GM12878 (cell line): ENCODE measurements around the gene AKAP1. TPM values are rescaled to one million over a fixed set of nuclear protein-coding genes. Genes with fewer than 3 reads are reported as not detected.

Source experiments
- ATAC-seq: fragments of 200-7000 bp; cut with Tn5 transposase; 3 replicates; pipeline ENCODE4 v1.9.1; 2020; ENCODE audit warnings: mild to moderate bottlenecking, moderate library complexity
- BruUV-seq: library from RNA; stranded (reverse); fragments of 400-500 nt; replicated peaks from 2 replicates; lab custom pipeline; 2021; lab: Mats Ljungman, UMichigan
- CTCF ChIA-PET: fragments of 300-600 bp; sonication (Branson Sonifier 250); formaldehyde crosslinking; extraction: SDS; loops from one replicate; lab custom pipeline; 2021; ENCODE audit warnings: inconsistent platforms; lab: Yijun Ruan, JAX
- POLR2A ChIA-PET: fragments of 350-600 bp; formaldehyde crosslinking; extraction: SDS; loops from one replicate; lab custom pipeline; 2021; ENCODE audit warnings: inconsistent platforms; lab: Charles Lee
- RAD21 ChIA-PET: fragments of 300-600 bp; sonication (Branson Sonifier 250); formaldehyde crosslinking; loops from one replicate; lab custom pipeline; 2023; ENCODE audit warnings: antibody characterized with exemption; ENCODE audit not compliant: unreplicated experiment; lab: Charles Lee
- SMC1A ChIA-PET: fragments of 300-600 bp; sonication (Branson Sonifier 250); formaldehyde crosslinking; loops from one replicate; lab custom pipeline; 2023; ENCODE audit not compliant: unreplicated experiment, uncharacterized antibody; lab: Charles Lee
- DNase-seq: peaks from one replicate; pipeline ENCODE4 v3.0.0-alpha.2; 2011; ENCODE audit warnings: low read depth, low spot score
- FAIRE-seq: peaks from 3 replicates; lab custom pipeline; 2011; peaks lifted over from hg19 to GRCh38; lab: Jason Lieb, UNC
- H2AFZ ChIP-seq: 2 replicates; pipeline ENCODE4 v1.6.0; 2011; ENCODE audit warnings: low read depth, low read length, control low read depth; ENCODE audit not compliant: control insufficient read depth
- H3K27ac ChIP-seq: 2 replicates; pipeline ENCODE4 v1.5.1; 2011; ENCODE audit warnings: control low read depth; ENCODE audit not compliant: control insufficient read depth, insufficient read depth
- H3K27me3 ChIP-seq, 2 experiments: replicated peaks in 1 of 2; 2 replicates each; pipeline versions ENCODE4 v1.6.0 to v1.6.1; 2011; ENCODE audit warnings: low read length in 1 of 2; ENCODE audit not compliant: control insufficient read depth in 2 of 2, insufficient read depth in 2 of 2
- H3K36me3 ChIP-seq, 2 experiments: 2 replicates each; pipeline ENCODE4 v1.5.1; 2011; ENCODE audit warnings: low read length in 1 of 2; ENCODE audit not compliant: control insufficient read depth in 2 of 2, insufficient read depth in 2 of 2
- H3K4me1 ChIP-seq: 2 replicates; pipeline ENCODE4 v1.6.1; 2011; ENCODE audit warnings: mild to moderate bottlenecking, low read length, moderate library complexity, mixed read lengths; ENCODE audit not compliant: control insufficient read depth, insufficient read depth
- H3K4me2 ChIP-seq: 2 replicates; pipeline ENCODE4 v1.6.0; 2011; ENCODE audit warnings: control low read depth; ENCODE audit not compliant: control insufficient read depth, insufficient read depth
- H3K4me3 ChIP-seq: fragments of 200-600 bp; sonication (generic); 2 replicates; pipeline ENCODE4 v1.5.1; 2016
- H3K79me2 ChIP-seq: 2 replicates; pipeline ENCODE4 v1.6.0; 2011; ENCODE audit warnings: low read length; ENCODE audit not compliant: control insufficient read depth, insufficient read depth
- H3K9ac ChIP-seq: 2 replicates; pipeline ENCODE4 v1.8.0; 2011; ENCODE audit warnings: low read length, control low read depth, mixed read lengths; ENCODE audit not compliant: control insufficient read depth, insufficient read depth
- H3K9me3 ChIP-seq: replicated peaks from 3 replicates; pipeline ENCODE4 v1.5.1; 2011; ENCODE audit warnings: mild to moderate bottlenecking, low read length; ENCODE audit not compliant: control insufficient read depth, insufficient read depth
- H4K20me1 ChIP-seq: 2 replicates; pipeline ENCODE4 v1.6.0; 2011; ENCODE audit not compliant: control insufficient read depth, insufficient read depth
- ASH2L ChIP-seq: fragments of 300-600, 200-600 bp; sonication (generic); IDR thresholded peaks from 2 replicates; pipeline ENCODE4 v1.6.1; 2017; ENCODE audit warnings: low read depth, mild to moderate bottlenecking, borderline replicate concordance
- BMI1 ChIP-seq: fragments of 450-650 bp; IDR thresholded peaks from 2 replicates; pipeline ENCODE4 v1.6.1; 2016; ENCODE audit warnings: mild to moderate bottlenecking, moderate library complexity, borderline replicate concordance
- CHD1 ChIP-seq: IDR thresholded peaks from 2 replicates; pipeline ENCODE4 v1.6.1; 2012; ENCODE audit warnings: low read depth, low read length, improper control_type of control experiment
- EGR1 ChIP-seq, 2 experiments: IDR thresholded peaks; 1 replicate in 1 of 2; 2 replicates in 1 of 2; pipeline ENCODE4 v1.6.1; 2011 to 2012; ENCODE audit warnings: low read depth in 2 of 2, low read length in 2 of 2, borderline replicate concordance in 1 of 2, mild to moderate bottlenecking in 1 of 2, moderate library complexity in 1 of 2
- IRF4 ChIP-seq: IDR thresholded peaks from 2 replicates; pipeline ENCODE4 v1.6.1; 2011; ENCODE audit warnings: low read depth, low read length
- JUNB ChIP-seq: IDR thresholded peaks from 2 replicates; pipeline ENCODE4 v1.6.1; 2016; ENCODE audit warnings: antibody characterized with exemption, mild to moderate bottlenecking
- NFYB ChIP-seq: IDR thresholded peaks from 2 replicates; pipeline ENCODE4 v1.6.1; 2011; ENCODE audit warnings: low read depth, mild to moderate bottlenecking, low read length, improper control_type of control experiment, moderate library complexity; ENCODE audit not compliant: insufficient read depth
- POU2F2 ChIP-seq: IDR thresholded peaks from 3 replicates; pipeline ENCODE4 v1.6.1; 2011; ENCODE audit warnings: low read depth, mild to moderate bottlenecking, low read length, borderline replicate concordance
- WGBS: methylation state at CpG from one replicate; pipeline ENCODE4 v1.1.6; 2016; ENCODE audit warnings: low lambda C conversion rate; ENCODE audit not compliant: insufficient replicate concordance, insufficient coverage; ENCODE audit errors: missing lambda C conversion rate; 5-methylcytosine and 5-hydroxymethylcytosine counted together
- in situ Hi-C: fragments of 300-500 bp; cut with MboI; formaldehyde crosslinking; loops from 9 replicates; pipeline ENCODE4 v1.14.3; 2018; ENCODE audit warnings: mixed read lengths
- intact Hi-C: fragments of 100-400 bp; cut with micrococcal nuclease; formaldehyde crosslinking; loops from one replicate; pipeline ENCODE4 v1.14.2; 2022; ENCODE audit not compliant: unreplicated experiment
- polyA plus RNA-seq, 11 experiments: library from polyadenylated mRNA; depleted of rRNA in 4 of 11; unstranded in 6 of 11; stranded (reverse) in 5 of 11; fragments of >200 nt; fragmentation: Nextera tagmentation in 4 of 11; fragmentation: Illumina TruSeq in 1 of 11; extraction: Ambion mirVana in 4 of 11; extraction: Trizol in 1 of 11; gene quantifications; 1 replicate in 1 of 11; 2 replicates in 10 of 11; pipeline versions ENCODE4 v1.2.1 to v1.2.3, GENCODE V29; 2011 to 2016; ENCODE audit warnings: inconsistent platforms in 2 of 11, missing spikeins in 2 of 11, low read depth in 1 of 11
- total RNA-seq, 4 experiments: library from RNA; depleted of rRNA in 3 of 4; stranded (reverse); fragments of >200 nt in 3 of 4; fragmentation: Illumina TruSeq in 1 of 4; extraction: Trizol in 1 of 4; gene quantifications; 2 replicates each; pipeline versions ENCODE4 v1.2.1 to v1.2.3, GENCODE V29; 2013 to 2021
- TF ChIP-seq, protein P1 (sequence below): fragments of 450-650 bp; conservative IDR thresholded peaks from 2 replicates; pipeline ENCODE4 v1.6.1; 2017; ENCODE audit warnings: mild to moderate bottlenecking, moderate library complexity
- TF ChIP-seq, protein P2 (sequence below): fragments of 450-650 bp; IDR thresholded peaks from 2 replicates; pipeline ENCODE4 v1.6.1; 2017; ENCODE audit warnings: mild to moderate bottlenecking, moderate library complexity
- TF ChIP-seq, protein P3 (sequence below): fragments of 450-650 bp; formaldehyde crosslinking; IDR thresholded peaks from 2 replicates; pipeline ENCODE4 v1.5.0; 2022; ENCODE audit warnings: mild to moderate bottlenecking, missing genetic modification characterization

Gene AKAP1
- total and polyA plus RNA-seq, 10 of the 15 experiments (the other 5 are each of a cell fraction or from before 2014, with no cell fraction given), result 11.9 to 50.5 (median 38.1) TPM

DNA sequence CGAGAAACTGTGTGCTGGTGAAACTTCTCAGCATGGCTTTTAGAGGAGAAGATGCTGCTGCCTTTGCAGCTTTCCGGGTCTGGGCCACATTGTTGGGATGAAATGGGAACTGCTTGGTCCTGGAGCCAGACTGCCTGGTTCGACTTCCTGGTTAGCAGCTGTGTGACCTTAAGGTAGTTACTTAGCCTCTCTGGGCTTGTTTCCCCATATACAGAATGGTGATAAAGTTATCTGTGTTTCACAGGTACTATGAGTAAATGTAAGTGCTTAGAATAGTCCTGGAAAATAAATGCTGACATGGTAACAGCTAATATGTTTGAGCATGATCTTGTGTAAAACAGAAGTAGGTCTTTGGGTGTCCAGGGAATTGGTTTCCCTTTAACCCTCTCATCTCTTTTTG is 26.3 kb downstream of the AKAP1 start (continued):
- TF ChIP-seq, protein P1, sequence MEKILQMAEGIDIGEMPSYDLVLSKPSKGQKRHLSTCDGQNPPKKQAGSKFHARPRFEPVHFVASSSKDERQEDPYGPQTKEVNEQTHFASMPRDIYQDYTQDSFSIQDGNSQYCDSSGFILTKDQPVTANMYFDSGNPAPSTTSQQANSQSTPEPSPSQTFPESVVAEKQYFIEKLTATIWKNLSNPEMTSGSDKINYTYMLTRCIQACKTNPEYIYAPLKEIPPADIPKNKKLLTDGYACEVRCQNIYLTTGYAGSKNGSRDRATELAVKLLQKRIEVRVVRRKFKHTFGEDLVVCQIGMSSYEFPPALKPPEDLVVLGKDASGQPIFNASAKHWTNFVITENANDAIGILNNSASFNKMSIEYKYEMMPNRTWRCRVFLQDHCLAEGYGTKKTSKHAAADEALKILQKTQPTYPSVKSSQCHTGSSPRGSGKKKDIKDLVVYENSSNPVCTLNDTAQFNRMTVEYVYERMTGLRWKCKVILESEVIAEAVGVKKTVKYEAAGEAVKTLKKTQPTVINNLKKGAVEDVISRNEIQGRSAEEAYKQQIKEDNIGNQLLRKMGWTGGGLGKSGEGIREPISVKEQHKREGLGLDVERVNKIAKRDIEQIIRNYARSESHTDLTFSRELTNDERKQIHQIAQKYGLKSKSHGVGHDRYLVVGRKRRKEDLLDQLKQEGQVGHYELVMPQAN, result no peak
- no peak for TF ChIP-seq IRF4
- TF ChIP-seq POU2F2, result no peak
- no peak for TF ChIP-seq BMI1
- TF ChIP-seq JUNB, result no peak

DNA sequence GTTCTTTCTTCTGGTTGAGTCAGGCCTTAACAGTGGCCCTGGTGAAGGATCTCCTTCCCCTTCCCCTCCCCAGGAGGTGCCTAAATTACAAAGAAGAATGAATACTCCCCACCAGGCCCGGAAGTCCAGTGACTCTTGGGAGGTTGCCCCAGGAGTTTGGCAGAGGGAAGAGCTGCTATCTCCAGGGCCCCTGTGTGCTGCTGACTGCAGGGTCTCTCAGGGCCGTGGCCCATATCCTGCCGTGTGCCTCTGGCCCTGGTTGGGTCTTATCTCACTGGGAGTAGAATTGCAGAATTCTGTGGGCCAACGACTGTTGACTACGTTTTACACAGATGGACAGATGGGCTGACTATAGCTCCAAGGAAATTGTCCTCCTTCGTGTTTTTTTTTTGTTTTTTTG is 28.0 kb downstream of the AKAP1 start:
- 97% methylated on average over 6 of the region's 6 CpGs for WGBS
- TF ChIP-seq ASH2L, result no peak
- TF ChIP-seq EGR1 (IDR thresholded peaks at IDR 0.05; ENCODE audit: borderline replicate concordance in 1 of 2, low read depth in 2 of 2, low read length in 2 of 2), result no peak
- TF ChIP-seq, protein P2, sequence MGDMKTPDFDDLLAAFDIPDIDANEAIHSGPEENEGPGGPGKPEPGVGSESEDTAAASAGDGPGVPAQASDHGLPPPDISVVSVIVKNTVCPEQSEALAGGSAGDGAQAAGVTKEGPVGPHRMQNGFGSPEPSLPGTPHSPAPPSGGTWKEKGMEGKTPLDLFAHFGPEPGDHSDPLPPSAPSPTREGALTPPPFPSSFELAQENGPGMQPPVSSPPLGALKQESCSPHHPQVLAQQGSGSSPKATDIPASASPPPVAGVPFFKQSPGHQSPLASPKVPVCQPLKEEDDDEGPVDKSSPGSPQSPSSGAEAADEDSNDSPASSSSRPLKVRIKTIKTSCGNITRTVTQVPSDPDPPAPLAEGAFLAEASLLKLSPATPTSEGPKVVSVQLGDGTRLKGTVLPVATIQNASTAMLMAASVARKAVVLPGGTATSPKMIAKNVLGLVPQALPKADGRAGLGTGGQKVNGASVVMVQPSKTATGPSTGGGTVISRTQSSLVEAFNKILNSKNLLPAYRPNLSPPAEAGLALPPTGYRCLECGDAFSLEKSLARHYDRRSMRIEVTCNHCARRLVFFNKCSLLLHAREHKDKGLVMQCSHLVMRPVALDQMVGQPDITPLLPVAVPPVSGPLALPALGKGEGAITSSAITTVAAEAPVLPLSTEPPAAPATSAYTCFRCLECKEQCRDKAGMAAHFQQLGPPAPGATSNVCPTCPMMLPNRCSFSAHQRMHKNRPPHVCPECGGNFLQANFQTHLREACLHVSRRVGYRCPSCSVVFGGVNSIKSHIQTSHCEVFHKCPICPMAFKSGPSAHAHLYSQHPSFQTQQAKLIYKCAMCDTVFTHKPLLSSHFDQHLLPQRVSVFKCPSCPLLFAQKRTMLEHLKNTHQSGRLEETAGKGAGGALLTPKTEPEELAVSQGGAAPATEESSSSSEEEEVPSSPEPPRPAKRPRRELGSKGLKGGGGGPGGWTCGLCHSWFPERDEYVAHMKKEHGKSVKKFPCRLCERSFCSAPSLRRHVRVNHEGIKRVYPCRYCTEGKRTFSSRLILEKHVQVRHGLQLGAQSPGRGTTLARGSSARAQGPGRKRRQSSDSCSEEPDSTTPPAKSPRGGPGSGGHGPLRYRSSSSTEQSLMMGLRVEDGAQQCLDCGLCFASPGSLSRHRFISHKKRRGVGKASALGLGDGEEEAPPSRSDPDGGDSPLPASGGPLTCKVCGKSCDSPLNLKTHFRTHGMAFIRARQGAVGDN, result no peak
- TF ChIP-seq, protein P3, sequence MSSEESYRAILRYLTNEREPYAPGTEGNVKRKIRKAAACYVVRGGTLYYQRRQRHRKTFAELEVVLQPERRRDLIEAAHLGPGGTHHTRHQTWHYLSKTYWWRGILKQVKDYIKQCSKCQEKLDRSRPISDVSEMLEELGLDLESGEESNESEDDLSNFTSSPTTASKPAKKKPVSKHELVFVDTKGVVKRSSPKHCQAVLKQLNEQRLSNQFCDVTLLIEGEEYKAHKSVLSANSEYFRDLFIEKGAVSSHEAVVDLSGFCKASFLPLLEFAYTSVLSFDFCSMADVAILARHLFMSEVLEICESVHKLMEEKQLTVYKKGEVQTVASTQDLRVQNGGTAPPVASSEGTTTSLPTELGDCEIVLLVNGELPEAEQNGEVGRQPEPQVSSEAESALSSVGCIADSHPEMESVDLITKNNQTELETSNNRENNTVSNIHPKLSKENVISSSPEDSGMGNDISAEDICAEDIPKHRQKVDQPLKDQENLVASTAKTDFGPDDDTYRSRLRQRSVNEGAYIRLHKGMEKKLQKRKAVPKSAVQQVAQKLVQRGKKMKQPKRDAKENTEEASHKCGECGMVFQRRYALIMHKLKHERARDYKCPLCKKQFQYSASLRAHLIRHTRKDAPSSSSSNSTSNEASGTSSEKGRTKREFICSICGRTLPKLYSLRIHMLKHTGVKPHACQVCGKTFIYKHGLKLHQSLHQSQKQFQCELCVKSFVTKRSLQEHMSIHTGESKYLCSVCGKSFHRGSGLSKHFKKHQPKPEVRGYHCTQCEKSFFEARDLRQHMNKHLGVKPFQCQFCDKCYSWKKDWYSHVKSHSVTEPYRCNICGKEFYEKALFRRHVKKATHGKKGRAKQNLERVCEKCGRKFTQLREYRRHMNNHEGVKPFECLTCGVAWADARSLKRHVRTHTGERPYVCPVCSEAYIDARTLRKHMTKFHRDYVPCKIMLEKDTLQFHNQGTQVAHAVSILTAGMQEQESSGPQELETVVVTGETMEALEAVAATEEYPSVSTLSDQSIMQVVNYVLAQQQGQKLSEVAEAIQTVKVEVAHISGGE (CRISPR knock-in tag), result no peak
- no peak for TF ChIP-seq CHD1
- no peak for TF ChIP-seq NFYB

More for the DNA sequence above, 28.0 kb downstream of the AKAP1 start:
- H3K4me2 ChIP-seq, result no peak overlapping the region
- ChIA-PET CTCF (interaction anchor here (0.6 to 1.3 kb wide), 9 partner anchors 9 to 849 kb away, joined by 3 to 7 read pairs (median 3); no protein-coding TSS in a partner anchor), POLR2A (interaction anchor here (0.5 kb wide), 1 partner anchor 15 kb away, joined by 3 read pairs; no protein-coding TSS in a partner anchor), SMC1A (no interaction called here), RAD21 (interaction anchor here (0.6 kb wide), 1 partner anchor 24 kb away, joined by 3 read pairs; no protein-coding TSS in a partner anchor)
- H3K27ac ChIP-seq, result no peak overlapping the region
- intact Hi-C loops, result no loop called here
- H3K9me3 ChIP-seq, result no peaks in the 10 kb centered on the region
- no peaks in the 10 kb centered on the region for H3K79me2 ChIP-seq
- H4K20me1 ChIP-seq, result peaks cover 4% of the 10 kb centered on the region; the same call in 1 of the 2 replicates
- no peak overlapping the region for H3K4me3 ChIP-seq
- FAIRE-seq (no peak), DNase-seq (no peak), ATAC-seq (no peak)
- H3K9ac ChIP-seq, result no peak overlapping the region
- no TSS peak for BruUV-seq
- peaks cover 19 to 46% of the 10 kb centered on the region in 2 experiments; a peak in 3 of 4 replicates for H3K36me3 ChIP-seq
- in situ Hi-C loops, result no loop called here
- no peaks in the 10 kb centered on the region for H3K27me3 ChIP-seq
- H3K4me1 ChIP-seq, result no peaks in the 10 kb centered on the region
- no peak overlapping the region for H2AFZ ChIP-seq
